NCI-H446 (cell line): Measurements from ENCODE around the gene ACE.

Experiments
- DNase-seq, 2 experiments: peaks; one replicate each; lab custom pipeline; 2025; lab: John Stamatoyannopoulos, UW

Gene ACE

DNA sequence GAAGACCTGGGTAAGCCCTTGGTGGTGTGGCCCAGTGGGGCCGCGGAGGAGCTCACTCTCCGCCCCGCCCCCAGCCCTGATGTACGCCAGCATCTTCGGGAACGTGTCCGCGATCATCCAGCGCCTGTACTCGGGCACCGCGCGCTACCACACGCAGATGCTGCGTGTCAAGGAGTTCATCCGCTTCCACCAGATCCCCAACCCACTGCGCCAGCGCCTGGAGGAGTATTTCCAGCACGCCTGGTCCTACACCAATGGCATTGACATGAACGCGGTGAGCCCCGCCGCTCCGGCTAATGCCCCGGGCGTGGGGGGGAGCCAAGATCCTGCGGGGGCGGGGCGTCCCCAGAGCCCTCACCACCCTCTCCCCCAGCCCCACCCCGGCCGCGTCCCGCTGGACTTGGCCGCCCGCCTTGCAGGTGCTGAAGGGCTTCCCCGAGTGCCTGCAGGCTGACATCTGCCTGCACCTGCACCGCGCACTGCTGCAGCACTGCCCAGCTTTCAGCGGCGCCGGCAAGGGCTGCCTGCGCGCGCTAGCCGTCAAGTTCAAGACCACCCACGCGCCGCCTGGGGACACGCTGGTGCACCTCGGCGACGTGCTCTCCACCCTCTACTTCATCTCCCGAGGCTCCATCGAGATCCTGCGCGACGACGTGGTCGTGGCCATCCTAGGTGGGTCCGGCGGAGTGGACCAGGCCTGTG is 61.3 kb downstream of the ACE start:
- DNase-seq, result no peak

DNA sequence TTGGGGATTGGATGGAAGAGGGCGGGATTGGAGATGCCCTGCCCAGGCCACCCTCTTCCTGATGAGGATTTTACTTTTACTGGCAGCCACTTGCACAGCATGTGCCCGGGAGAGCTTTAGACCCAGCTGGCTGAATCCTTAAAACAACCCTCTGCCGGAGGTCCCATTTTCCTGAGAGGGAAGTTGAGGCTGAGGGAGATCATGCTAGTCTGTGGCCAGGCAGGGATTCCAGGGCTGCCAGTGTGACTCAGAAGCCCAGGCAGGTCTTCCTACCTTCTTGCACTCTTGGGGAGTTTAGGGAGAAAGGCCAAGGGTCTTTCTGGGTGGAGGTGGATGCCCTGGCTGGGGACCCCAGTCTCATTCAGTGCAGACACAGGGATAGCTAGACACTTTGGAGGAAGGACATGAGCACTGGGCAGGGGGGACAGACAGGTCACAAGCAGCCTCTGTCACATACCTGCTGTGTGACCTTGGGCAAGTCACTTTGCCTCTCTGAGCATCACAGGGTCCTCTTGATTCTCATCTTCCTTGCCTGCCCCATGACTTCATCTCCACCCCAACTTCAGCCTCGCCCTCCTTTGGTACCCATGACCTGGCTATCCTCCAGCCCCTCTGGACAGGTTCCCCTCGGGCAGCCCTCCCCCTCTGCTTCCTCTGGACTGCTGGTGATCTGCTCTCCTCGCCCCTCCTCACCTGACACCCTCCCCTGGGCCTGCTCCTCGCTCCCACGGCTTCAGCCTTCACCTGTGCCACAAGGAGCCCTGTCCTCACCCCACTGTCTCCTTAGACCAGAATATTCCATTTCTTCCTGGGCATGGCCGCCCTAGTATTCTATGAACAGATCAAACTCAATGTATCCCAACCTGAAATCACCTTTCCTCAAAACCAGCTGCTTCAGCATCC is 62.1 kb downstream of the ACE start:
- no peak for DNase-seq

DNA sequence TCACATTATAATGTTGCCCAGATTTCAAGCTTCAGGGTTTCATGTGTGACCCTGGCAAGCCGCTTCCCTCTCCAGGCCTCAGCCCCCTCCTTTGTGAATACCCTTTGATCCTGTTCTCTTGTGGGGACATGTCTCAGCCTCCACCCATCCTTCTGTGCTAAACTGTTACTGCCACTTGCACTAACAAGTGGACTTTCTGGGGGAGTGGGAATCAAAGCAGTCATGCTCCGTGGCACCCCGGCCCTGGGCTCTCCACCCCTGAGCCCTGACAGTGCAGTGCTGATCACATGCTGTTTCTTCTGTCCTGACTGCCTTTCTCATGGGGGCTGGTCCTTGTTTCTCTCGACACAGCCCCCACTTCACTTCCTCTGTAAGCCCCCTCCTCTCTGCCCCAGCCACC is 63.7 kb downstream of the ACE start:
- no peak for DNase-seq

DNA sequence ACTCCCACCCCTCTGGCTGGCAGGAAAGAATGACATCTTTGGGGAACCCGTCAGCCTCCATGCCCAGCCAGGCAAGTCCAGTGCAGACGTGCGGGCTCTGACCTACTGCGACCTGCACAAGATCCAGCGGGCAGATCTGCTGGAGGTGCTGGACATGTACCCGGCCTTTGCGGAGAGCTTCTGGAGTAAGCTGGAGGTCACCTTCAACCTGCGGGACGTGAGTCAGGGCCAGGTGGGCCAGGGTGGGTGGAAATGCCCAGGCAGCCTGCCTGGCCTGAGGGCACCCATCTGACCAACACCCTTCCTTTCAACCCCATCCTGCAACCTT is 65.3 kb downstream of the ACE start:
- DNase-seq, result no peak

DNA sequence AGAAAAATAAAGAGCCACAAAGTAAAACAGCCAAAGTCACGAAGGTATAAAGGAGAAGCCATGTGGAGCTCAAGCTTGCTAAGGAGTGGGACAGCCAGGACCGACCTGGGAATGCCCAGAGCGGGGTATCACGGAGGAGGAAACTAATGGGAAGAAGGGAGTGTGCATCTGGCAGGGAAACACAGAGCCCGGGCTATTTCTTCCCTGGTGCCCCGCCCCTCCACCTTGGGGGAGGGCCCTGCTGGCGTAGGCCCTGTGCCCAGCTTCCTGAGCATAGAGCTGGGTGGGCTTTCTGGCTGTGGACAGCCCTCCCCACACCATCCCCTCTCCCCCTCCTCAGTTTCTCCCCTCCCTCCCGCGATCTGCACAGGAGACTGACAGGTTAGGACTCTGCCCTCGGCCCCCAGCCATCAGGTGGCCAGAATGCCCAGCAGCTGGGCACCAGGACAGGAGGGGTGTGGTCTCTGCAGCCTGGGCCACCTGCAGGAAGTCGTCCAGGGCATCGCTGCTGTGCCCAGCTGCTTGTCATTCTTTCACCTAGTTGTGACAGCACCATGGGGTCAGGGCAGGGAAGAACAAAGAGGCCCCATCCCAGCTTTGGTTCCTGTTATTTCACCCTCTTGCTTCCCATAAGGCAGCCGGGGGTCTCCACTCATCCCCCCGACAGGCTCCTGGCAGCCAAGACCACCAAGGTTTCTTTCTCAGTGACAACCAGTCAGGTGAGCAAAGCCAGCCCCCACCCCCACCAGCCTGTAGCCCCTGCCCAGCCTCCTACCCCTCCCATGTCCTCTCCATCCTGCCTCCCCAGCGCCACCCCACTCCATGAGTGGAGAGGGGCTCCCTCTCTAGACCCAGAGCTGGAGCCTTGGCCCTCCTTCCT is 66.3 kb downstream of the ACE start:
- no peak for DNase-seq

DNA sequence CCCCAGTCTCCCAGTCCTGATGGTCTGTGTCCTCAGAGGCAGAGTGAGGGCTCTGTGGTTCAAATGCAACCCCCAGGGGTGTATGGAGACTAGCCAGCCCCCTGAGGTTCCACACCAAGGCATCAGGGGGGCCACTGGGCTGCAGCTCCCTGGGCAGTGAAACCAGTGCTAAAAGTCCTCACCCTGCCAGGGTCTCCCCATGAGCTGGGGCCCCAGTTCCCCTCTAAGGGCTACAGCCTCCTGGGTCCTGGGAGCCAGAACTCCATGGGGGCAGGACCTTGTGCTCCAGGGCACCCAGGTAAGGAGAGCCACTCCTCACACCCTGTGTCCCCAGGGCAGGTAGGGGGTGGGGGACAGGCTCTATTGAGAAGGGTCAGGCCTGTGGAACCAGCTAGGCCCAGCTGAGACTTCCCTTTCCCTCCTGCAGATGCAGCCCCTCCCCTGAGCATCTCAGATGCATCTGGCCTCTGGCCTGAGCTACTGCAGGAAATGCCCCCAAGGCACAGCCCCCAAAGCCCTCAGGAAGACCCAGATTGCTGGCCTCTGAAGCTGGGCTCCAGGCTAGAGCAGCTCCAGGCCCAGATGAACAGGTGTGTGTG is 67.1 kb downstream of the ACE start:
- no peak for DNase-seq

DNA sequence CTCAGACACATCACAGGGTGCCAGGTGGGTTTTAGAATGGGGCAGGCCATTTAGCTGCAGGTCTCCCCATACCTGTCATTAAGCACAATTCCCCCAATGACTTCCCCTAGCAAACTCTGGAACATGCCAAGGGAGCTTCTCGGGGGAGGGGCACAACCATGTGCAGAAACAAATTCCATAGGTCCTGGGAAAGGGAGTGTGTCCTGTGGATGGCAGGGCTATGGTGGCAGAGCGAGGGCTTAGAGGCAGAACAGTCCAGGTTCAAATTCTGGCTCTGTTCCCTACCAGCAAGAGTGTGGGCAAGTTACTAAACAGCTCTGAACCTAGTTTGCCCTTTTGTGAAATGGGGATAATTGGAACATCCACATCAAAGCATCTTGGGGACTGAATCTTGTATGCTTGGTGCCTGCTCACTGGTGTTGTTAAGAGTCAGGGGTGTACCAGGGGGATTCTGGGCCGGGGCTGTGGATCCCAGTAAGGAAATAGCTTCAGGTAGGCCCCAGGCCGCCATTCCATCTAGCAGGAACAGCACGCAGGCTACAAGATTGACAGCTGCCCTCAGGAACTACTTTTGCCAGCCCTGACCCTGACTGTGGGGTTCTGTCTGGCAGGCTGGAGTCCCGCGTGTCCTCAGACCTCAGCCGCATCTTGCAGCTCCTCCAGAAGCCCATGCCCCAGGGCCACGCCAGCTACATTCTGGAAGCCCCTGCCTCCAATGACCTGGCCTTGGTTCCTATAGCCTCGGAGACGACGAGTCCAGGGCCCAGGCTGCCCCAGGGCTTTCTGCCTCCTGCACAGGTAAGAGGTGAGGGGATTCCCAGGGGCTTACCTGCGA is 67.8 kb downstream of the ACE start:
- DNase-seq, result no peak

DNA sequence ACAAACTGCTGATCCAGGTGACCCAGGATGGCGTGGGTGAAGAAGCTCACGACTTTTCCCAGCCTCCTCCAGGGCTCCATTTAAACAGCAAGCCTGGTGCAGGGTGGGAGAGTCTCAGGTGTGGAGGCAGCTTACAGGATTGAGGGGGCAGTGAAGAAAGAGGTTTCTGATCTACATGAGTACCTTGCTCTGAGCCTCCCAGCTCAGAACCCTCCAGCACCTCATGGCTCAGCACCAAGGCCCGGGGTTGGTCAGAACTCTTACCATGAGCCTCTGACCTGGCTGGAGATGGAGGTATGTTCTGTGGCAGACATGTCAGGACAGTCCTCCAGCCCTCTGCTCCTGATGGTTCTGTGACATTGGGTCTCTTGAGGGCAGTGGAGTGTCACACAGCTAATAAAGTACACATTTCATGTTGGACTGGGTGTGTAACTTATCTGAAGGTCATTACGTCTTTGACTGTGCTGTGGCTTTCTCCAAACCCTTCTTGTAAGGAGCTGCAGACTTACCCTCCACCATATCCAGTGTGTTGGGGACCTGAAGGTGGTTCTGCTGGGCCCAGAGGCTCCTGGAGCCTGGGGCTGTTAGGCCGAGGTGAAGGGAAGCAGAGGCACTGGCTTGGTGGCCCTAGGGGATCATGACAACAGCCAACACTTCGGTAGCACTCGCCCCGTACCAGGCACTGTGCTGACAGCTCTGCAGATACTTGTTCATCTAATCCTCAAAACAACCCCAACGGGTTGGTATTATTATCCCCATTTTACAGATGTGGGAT is 69.6 kb downstream of the ACE start:
- DNase-seq, result no peak

DNA sequence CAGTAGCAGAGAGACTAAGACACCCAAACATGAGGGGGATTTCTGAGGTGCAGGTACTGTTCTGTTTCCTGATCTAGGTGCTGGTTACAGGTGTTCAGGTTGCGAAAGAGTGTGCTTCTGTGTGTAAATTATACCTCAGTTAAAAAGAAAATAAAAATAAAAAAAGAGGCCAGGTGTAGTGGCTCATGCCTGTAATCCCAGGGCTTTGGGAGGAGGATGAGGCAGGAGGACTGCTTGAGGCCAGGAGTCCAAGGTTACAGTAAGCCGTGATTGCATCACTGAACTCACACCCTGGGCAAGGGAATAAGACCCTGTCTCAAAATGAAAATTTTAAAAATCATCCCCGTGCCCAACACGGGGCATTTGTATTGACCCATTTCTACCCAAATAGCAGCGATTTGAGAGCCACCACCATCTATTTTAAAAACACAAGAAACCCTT is 70.2 kb downstream of the ACE start:
- DNase-seq, result no peak
